IMR-90 (cell line): ENCODE data around the gene NOP14. TPM values are rescaled to one million over a fixed set of nuclear protein-coding genes. Genes with fewer than 3 reads are reported as not detected.

Experiments
- ATAC-seq: fragments of 200-7000 bp; cut with Tn5 transposase; 2 replicates; pipeline ENCODE4 v1.9.1; 2020; ENCODE audit warnings: low read depth, mild to moderate bottlenecking, moderate library complexity
- BruUV-seq: library from RNA; stranded (reverse); fragments of 400-500 nt; replicated peaks from 2 replicates; lab custom pipeline; 2021; lab: Mats Ljungman, UMichigan
- CTCF ChIA-PET: fragments of 300-600 bp; formaldehyde crosslinking; extraction: SDS; loops from one replicate; lab custom pipeline; 2021; ENCODE audit warnings: antibody characterized with exemption; lab: Yijun Ruan, JAX
- POLR2A ChIA-PET: fragments of 300-600 bp; sonication (Branson Sonifier 250); formaldehyde crosslinking; loops from one replicate; lab custom pipeline; 2022; ENCODE audit warnings: antibody characterized with exemption; ENCODE audit not compliant: unreplicated experiment; lab: Charles Lee
- DNase-seq: peaks from one replicate; pipeline ENCODE4 v3.0.0; 2013
- H2AFZ ChIP-seq: replicated peaks from 2 replicates; pipeline ENCODE3; 2013; ENCODE audit warnings: low read length, mild to moderate bottlenecking; ENCODE audit not compliant: poor library complexity
- H2AK5ac ChIP-seq: 2 replicates; pipeline ENCODE4 v1.6.1; 2013; ENCODE audit warnings: low read depth, low read length, inconsistent platforms
- H2AK9ac ChIP-seq: replicated peaks from 2 replicates; pipeline ENCODE3; 2013; ENCODE audit warnings: mild to moderate bottlenecking, low read depth, low read length, moderate library complexity; ENCODE audit not compliant: poor library complexity
- H2BK120ac ChIP-seq: 2 replicates; pipeline ENCODE4 v1.6.1; 2013; ENCODE audit warnings: low read depth, low read length, inconsistent platforms
- H2BK15ac ChIP-seq: 3 replicates; pipeline ENCODE4 v1.6.1; 2013; ENCODE audit warnings: low read depth, low read length, inconsistent platforms
- H2BK20ac ChIP-seq: 2 replicates; pipeline ENCODE4 v1.6.1; 2013; ENCODE audit warnings: low read depth, mild to moderate bottlenecking, inconsistent platforms, low read length, moderate library complexity
- H2BK5ac ChIP-seq: 2 replicates; pipeline ENCODE4 v1.6.1; 2013; ENCODE audit warnings: mild to moderate bottlenecking, low read depth, low read length, inconsistent platforms; ENCODE audit not compliant: poor library complexity, severe bottlenecking
- H3K14ac ChIP-seq: replicated peaks from 2 replicates; pipeline ENCODE4 v1.6.1; 2013; ENCODE audit warnings: low read depth, low read length, inconsistent platforms
- H3K18ac ChIP-seq: 2 replicates; pipeline ENCODE4 v1.6.1; 2013; ENCODE audit warnings: low read depth, low read length, control low read depth
- H3K23ac ChIP-seq: 2 replicates; pipeline ENCODE4 v1.6.1; 2013; ENCODE audit warnings: low read depth, low read length, inconsistent platforms
- H3K27ac ChIP-seq: 2 replicates; pipeline ENCODE4 v1.5.1; 2013; ENCODE audit warnings: mild to moderate bottlenecking, control low read depth, low read length; ENCODE audit not compliant: insufficient read depth
- H3K27me3 ChIP-seq: 2 replicates; pipeline ENCODE4 v1.6.1; 2013; ENCODE audit warnings: low read length; ENCODE audit not compliant: control insufficient read depth, insufficient read depth
- H3K36me3 ChIP-seq: 2 replicates; pipeline ENCODE4 v1.6.1; 2013; ENCODE audit warnings: low read length, mixed read lengths; ENCODE audit not compliant: control insufficient read depth, insufficient read depth
- H3K4ac ChIP-seq: 2 replicates; pipeline ENCODE4 v1.6.1; 2013; ENCODE audit warnings: low read depth, low read length, inconsistent platforms
- H3K4me1 ChIP-seq: 2 replicates; pipeline ENCODE4 v1.6.1; 2013; ENCODE audit warnings: low read length, mixed read lengths; ENCODE audit not compliant: control insufficient read depth, insufficient read depth
- H3K4me2 ChIP-seq: 2 replicates; pipeline ENCODE4 v1.6.1; 2013; ENCODE audit warnings: low read depth, mild to moderate bottlenecking, control low read depth, low read length, moderate library complexity
- H3K4me3 ChIP-seq: 2 replicates; pipeline ENCODE4 v1.5.1; 2013; ENCODE audit warnings: low read depth, mild to moderate bottlenecking, control low read depth, low read length, moderate library complexity; ENCODE audit not compliant: insufficient read depth
- H3K56ac ChIP-seq: 2 replicates; pipeline ENCODE4 v1.6.1; 2013; ENCODE audit warnings: low read length, inconsistent platforms; ENCODE audit not compliant: insufficient read depth; ENCODE audit errors: extremely low read depth
- H3K79me1 ChIP-seq, 2 experiments: 2 replicates each; pipeline ENCODE4 v1.6.1; 2013; ENCODE audit warnings: low read length in 2 of 2, inconsistent platforms in 1 of 2, low read depth in 1 of 2
- H3K9ac ChIP-seq: 2 replicates; pipeline ENCODE4 v1.6.1; 2013; ENCODE audit warnings: low read depth, low read length, control low read depth
- H3K9me1 ChIP-seq: 2 replicates; pipeline ENCODE4 v1.6.1; 2013; ENCODE audit warnings: low read length, inconsistent platforms; ENCODE audit not compliant: insufficient read depth
- H3K9me3 ChIP-seq: 2 replicates; pipeline ENCODE4 v1.6.1; 2013; ENCODE audit warnings: low read length; ENCODE audit not compliant: control insufficient read depth, insufficient read depth
- H4K20me1 ChIP-seq: 2 replicates; pipeline ENCODE4 v1.6.1; 2013; ENCODE audit warnings: low read length, inconsistent platforms; ENCODE audit not compliant: insufficient read depth
- H4K5ac ChIP-seq: 2 replicates; pipeline ENCODE4 v1.6.1; 2013; ENCODE audit warnings: mild to moderate bottlenecking, low read depth, low read length, control low read depth
- H4K8ac ChIP-seq, 2 experiments: 2 replicates each; pipeline ENCODE4 v1.6.1; 2013; ENCODE audit warnings: low read depth in 2 of 2, low read length in 2 of 2, control low read depth in 1 of 2, inconsistent platforms in 1 of 2
- H4K91ac ChIP-seq: 2 replicates; pipeline ENCODE4 v1.6.1; 2013; ENCODE audit warnings: low read depth, low read length, inconsistent platforms; ENCODE audit not compliant: insufficient read depth
- BHLHE40 ChIP-seq: fragments of 150-350 bp; IDR thresholded peaks from 2 replicates; pipeline ENCODE4 v1.6.1; 2016; ENCODE audit warnings: mild to moderate bottlenecking, low read depth, low read length
- FOS ChIP-seq: fragments of 150-350 bp; IDR thresholded peaks from 2 replicates; pipeline ENCODE4 v1.6.1; 2016; ENCODE audit warnings: low read depth, low read length
- NFE2L2 ChIP-seq: fragments of 150-350 bp; IDR thresholded peaks from 2 replicates; pipeline ENCODE4 v1.6.1; 2016; ENCODE audit warnings: low read depth, mild to moderate bottlenecking, low read length
- POLR2A ChIP-seq: IDR thresholded peaks from 2 replicates; pipeline ENCODE4 v1.6.1; 2012; ENCODE audit warnings: mild to moderate bottlenecking, low read depth, low read length
- RAD21 ChIP-seq: IDR thresholded peaks from 2 replicates; pipeline ENCODE4 v1.6.1; 2012; ENCODE audit warnings: low read length, improper control_type of control experiment
- RFX5 ChIP-seq: IDR thresholded peaks from 2 replicates; pipeline ENCODE4 v1.8.0; 2012; ENCODE audit warnings: low read depth, mild to moderate bottlenecking, low read length, moderate library complexity
- SMC3 ChIP-seq: fragments of 150-350 bp; IDR thresholded peaks from 2 replicates; pipeline ENCODE4 v1.6.1; 2016; ENCODE audit warnings: low read depth, mild to moderate bottlenecking, antibody characterized with exemption, low read length, moderate library complexity
- WGBS, 2 experiments: methylation state at CpG; one replicate each; pipeline versions ENCODE4 v1.1.5 to v1.1.7; 2013; ENCODE audit warnings: missing lambda C conversion rate in 2 of 2; ENCODE audit not compliant: insufficient read length in 1 of 2; ENCODE audit errors: extremely low coverage in 2 of 2; 5-methylcytosine and 5-hydroxymethylcytosine counted together
- dilution Hi-C: fragments of 300-500 bp; cut with HindIII; formaldehyde crosslinking; loops from one replicate; pipeline ENCODE4 v1.14.3; 2018; ENCODE audit warnings: low sequenced_read_pairs; ENCODE audit not compliant: unreplicated experiment
- in situ Hi-C: fragments of 300-500 bp; cut with MboI; formaldehyde crosslinking; loops from 3 replicates; pipeline ENCODE4 v1.14.3; 2019; ENCODE audit warnings: low sequenced_read_pairs, inconsistent platforms, mixed read lengths
- intact Hi-C: fragments of 100-400 bp; cut with micrococcal nuclease; formaldehyde crosslinking; loops from 2 replicates; pipeline ENCODE4 v1.10.0; 2022
- polyA plus RNA-seq, 3 experiments: library from polyadenylated mRNA; depleted of rRNA; stranded (reverse); fragments of >200 nt; gene quantifications; 2 replicates each; pipeline ENCODE4 v1.2.3, GENCODE V29; 2012; ENCODE audit warnings: low replicate concordance in 1 of 3
- total RNA-seq: library from RNA; depleted of rRNA; stranded (reverse); fragments of >200 nt; gene quantifications from 2 replicates; pipeline ENCODE4 v1.2.3, GENCODE V29; 2012

The NOP14 gene
- total and polyA plus RNA-seq, 2 of the 4 experiments (the other 2 are of a cell fraction) = 10.9 to 12.6 TPM

- TF ChIP-seq RFX5 (no peak), BHLHE40 (no peak), NFE2L2 (no peak), FOS (no peak)
These were observed 35.5 kb downstream of the NOP14 start (continued) for GRCh38 chr4:2927696-2928075.

GRCh38 chr4:2927016-2927695, 36.0 kb downstream of the NOP14 start:
- H3K27ac ChIP-seq = no peak overlapping the region
- TF ChIP-seq SMC3 (no peak), RAD21 (no peak), POLR2A (no peak)
- no peak overlapping the region for H2BK120ac ChIP-seq
- H3K9me3 ChIP-seq = no peaks in the 10 kb centered on the region
- no peak overlapping the region for H2AFZ ChIP-seq
- peaks cover 33% of the 10 kb centered on the region; the same call in 1 of the 2 replicates for H4K20me1 ChIP-seq
- 95% methylated on average over 12 of the region's 18 CpGs; no CpG with 5 or more reads in 1 of the 2 experiments for WGBS, 2 experiments
- dilution Hi-C loops = no loop called here
- no peak overlapping the region for H2BK5ac ChIP-seq
- no peak overlapping the region for H2BK20ac ChIP-seq
- H3K23ac ChIP-seq = no peak overlapping the region
- H2AK9ac ChIP-seq = no peak overlapping the region
- H3K4ac ChIP-seq = no peak overlapping the region
- H4K5ac ChIP-seq = no peak overlapping the region
- DNase-seq = no peak
- no peak overlapping the region for H3K4me2 ChIP-seq
- BruUV-seq = no TSS peak
- H4K91ac ChIP-seq = no peak overlapping the region
- no peak overlapping the region for H4K8ac ChIP-seq
- no peak overlapping the region for H3K18ac ChIP-seq
- H3K27me3 ChIP-seq = no peaks in the 10 kb centered on the region
- no peak overlapping the region for H3K4me3 ChIP-seq
- H3K9ac ChIP-seq = no peak overlapping the region
- H3K36me3 ChIP-seq = peaks cover 84% of the 10 kb centered on the region
- no peak overlapping the region for H3K56ac ChIP-seq
- H2BK15ac ChIP-seq = no peak overlapping the region
- ATAC-seq = no peak
- ChIA-PET POLR2A (no interaction called here), CTCF (no interaction called here)
- intact Hi-C loops = no loop called here
- no peak overlapping the region for H3K14ac ChIP-seq
- H3K79me1 ChIP-seq = peaks cover 12 to 57% of the 10 kb centered on the region in 2 experiments
- no peak overlapping the region for H2AK5ac ChIP-seq
- peaks cover 4% of the 10 kb centered on the region; the same call in 1 of the 2 replicates for H3K4me1 ChIP-seq
- in situ Hi-C loops = no loop called here
- H3K9me1 ChIP-seq = peaks cover 12% of the 10 kb centered on the region; the same call in 1 of the 2 replicates
